Peyer's patch (tissue), 4 donors: ENCODE data around the gene MEIOB. TPM values are rescaled to one million over a fixed set of nuclear protein-coding genes. Genes with fewer than 3 reads are reported as not detected.
A peak's percentile ranks its signal among the peaks of the same experiment; 100 is the strongest.

ENCODE experiments used
- DNase-seq, 3 donors: peaks; one replicate each; pipeline ENCODE4 v3.0.0-alpha.2; 2017 to 2019
- H3K27ac ChIP-seq, 4 donors: fragments of 200-600 bp; sonication (generic); one replicate each; pipeline ENCODE4 v1.5.1; 2016 to 2019
- H3K27me3 ChIP-seq, 2 donors: fragments of 200-600 bp; sonication (generic); one replicate each; pipeline ENCODE4 v1.5.1; 2019
- H3K36me3 ChIP-seq, 3 donors: fragments of 200-600 bp; sonication (generic); one replicate each; pipeline ENCODE4 v1.5.1; 2016 to 2019
- H3K4me1 ChIP-seq, 4 donors: fragments of 200-600 bp; sonication (generic); one replicate each; pipeline ENCODE4 v1.5.1; 2016 to 2019
- H3K4me3 ChIP-seq, 4 donors: fragments of 200-600 bp; sonication (generic); 1 replicate in 3 of 4; 2 replicates in 1 of 4; pipeline ENCODE4 v1.5.1; 2016 to 2019; ENCODE audit warnings: mild to moderate bottlenecking in 1 of 4
- H3K9me3 ChIP-seq, 4 donors: fragments of 200-600 bp; sonication (generic); one replicate each; pipeline ENCODE4 v1.5.1; 2016 to 2019; ENCODE audit warnings: mild to moderate bottlenecking in 1 of 4
- POLR2A ChIP-seq, 2 donors: fragments of 450-650 bp; IDR thresholded peaks; one replicate each; pipeline ENCODE4 v1.5.1; 2017; ENCODE audit warnings: antibody characterized with exemption in 2 of 2, mild to moderate bottlenecking in 2 of 2, moderate library complexity in 2 of 2
- total RNA-seq, 4 donors: library from RNA; depleted of rRNA; stranded (reverse); fragments of >200 nt; gene quantifications; one replicate each; pipeline ENCODE4 v1.1.0, GENCODE V29; 2016
- TF ChIP-seq, protein P1 (sequence below), 6 experiments: fragments of 450-650 bp in 4 of 6; fragments of 200-600 bp in 2 of 6; sonication (generic) in 1 of 6; IDR thresholded peaks; one replicate each; pipeline ENCODE4 v1.5.1; 2017 to 2019; ENCODE audit warnings: antibody characterized with exemption in 6 of 6, mild to moderate bottlenecking in 3 of 6, moderate library complexity in 1 of 6

The MEIOB gene
- total RNA-seq, 4 donors from 2014 or later, result not detected

DNA sequence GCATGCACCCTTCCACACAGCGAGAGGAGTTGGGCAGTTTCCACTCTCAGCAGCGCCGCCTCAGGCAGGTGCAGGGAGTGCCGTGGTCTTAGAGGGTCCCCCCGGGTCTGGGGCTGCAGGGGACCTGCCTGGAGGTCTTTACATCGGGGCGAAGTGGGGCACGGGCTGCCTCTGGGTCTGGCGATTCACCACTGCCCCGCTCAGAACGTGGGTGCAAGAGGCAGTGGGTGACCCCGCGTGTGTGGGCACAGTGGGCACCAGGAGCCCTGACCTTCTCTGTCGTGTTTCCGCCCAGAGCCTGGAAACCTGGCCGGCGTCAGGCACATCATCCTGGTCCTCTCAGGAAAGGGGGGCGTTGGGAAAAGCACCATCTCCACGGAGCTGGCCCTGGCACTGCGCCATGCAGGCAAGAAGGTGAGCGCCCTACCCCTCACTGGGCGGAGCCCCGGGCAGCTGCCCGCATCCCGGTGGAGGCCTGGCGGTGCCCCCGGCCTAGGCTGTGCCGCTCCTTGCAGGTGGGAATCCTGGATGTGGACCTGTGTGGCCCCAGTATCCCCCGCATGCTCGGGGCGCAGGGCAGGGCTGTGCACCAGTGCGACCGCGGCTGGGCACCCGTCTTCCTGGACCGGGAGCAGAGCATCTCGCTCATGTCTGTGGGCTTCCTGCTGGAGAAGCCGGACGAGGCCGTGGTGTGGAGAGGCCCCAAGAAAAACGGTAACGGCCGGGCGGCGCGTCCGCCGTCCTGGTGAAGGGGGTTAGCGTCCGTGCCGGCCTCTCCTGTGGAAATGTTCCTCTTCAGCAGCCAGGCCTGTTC is 85.5 kb downstream of the MEIOB start:
- no peak overlapping the region for H3K27ac ChIP-seq
- DNase-seq, result peak in 1 of 3 donors; percentile 46
- no peak overlapping the region for H3K4me3 ChIP-seq
- peaks cover under 1 to 20% (median 4%) of the 10 kb centered on the region in 4 donors for H3K4me1 ChIP-seq
- H3K9me3 ChIP-seq, result no peaks in the 10 kb centered on the region
- peaks cover 0 to 36% (median 0%) of the 10 kb centered on the region in 3 donors for H3K36me3 ChIP-seq
- no peaks in the 10 kb centered on the region for H3K27me3 ChIP-seq
- TF ChIP-seq, protein P1, sequence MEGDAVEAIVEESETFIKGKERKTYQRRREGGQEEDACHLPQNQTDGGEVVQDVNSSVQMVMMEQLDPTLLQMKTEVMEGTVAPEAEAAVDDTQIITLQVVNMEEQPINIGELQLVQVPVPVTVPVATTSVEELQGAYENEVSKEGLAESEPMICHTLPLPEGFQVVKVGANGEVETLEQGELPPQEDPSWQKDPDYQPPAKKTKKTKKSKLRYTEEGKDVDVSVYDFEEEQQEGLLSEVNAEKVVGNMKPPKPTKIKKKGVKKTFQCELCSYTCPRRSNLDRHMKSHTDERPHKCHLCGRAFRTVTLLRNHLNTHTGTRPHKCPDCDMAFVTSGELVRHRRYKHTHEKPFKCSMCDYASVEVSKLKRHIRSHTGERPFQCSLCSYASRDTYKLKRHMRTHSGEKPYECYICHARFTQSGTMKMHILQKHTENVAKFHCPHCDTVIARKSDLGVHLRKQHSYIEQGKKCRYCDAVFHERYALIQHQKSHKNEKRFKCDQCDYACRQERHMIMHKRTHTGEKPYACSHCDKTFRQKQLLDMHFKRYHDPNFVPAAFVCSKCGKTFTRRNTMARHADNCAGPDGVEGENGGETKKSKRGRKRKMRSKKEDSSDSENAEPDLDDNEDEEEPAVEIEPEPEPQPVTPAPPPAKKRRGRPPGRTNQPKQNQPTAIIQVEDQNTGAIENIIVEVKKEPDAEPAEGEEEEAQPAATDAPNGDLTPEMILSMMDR (IDR thresholded peaks at IDR 0.05), result no peak
- no peak for TF ChIP-seq POLR2A (IDR thresholded peaks at IDR 0.05)

DNA sequence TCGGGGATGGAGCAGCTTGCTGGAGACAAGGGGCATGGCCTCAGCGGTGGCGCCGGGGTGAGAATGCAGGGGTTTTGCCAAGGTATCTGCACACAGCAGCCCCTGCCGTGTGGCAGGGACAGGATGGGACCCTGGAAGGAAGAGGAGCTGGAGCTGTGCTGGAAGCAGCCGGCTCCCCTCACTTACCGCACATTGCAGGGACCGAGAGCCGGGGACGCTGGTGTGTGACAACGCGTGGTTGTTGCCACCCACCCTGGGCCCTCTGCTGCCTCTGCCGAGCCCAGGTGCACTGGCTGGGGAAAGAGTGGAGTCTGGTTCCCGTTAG is 86.2 kb downstream of the MEIOB start:
- TF ChIP-seq, protein P1 (IDR thresholded peaks at IDR 0.05), result no peak
- no peak for TF ChIP-seq POLR2A (IDR thresholded peaks at IDR 0.05)
- H3K27ac ChIP-seq, result no peak overlapping the region
- no peaks in the 10 kb centered on the region for H3K9me3 ChIP-seq
- H3K4me1 ChIP-seq, result peaks cover 3 to 26% (median 8%) of the 10 kb centered on the region in 4 donors
- no peaks in the 10 kb centered on the region for H3K27me3 ChIP-seq
- DNase-seq, result no peak
- H3K4me3 ChIP-seq, result no peak overlapping the region
- peaks cover 0 to 36% (median 0%) of the 10 kb centered on the region in 3 donors for H3K36me3 ChIP-seq

DNA sequence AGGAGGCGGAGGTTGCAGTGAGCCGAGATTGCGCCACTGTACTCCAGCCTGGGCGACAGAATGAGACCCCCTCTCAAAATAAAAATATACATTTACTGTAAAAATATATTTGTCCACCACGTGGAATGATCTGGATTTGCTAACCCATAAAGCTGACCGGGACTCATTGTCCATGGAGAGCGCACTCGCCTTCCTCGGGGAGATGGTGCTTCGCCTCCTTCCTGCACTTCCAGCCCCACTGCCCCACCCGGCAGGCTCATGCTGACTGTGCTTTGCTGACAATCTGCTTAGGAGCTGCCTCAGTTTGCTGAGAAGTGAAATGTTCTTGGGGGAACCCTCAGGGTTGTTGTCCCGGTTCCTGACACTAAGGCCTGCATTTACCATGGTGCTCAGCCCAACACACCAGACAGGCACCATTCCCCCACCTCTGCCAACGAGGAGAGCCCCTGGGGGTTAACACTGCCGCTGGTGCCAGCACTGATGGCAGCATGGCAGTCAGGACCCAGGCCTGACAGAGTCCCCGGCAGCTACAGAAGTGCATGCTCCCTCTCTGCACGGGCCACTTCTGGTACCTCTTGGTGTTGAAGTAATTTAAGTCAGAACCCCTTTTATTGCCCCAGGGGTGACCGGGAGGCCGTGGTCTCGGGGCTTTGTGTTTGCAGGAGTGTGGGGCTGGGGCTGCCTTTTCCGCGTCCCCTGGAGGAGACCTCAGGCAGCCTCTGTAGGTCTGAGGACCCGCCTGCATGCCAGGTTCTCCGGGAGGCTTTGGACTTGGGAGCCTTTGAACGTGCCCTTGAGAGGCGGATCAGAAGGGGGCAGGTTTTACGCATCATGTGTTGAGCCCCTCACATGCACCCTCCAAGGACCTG is 86.8 kb downstream of the MEIOB start:
- Histone ChIP-seq H3K9me3 (no peaks in the 10 kb centered on the region), H3K4me1 (peaks cover 3 to 32% (median 8%) of the 10 kb centered on the region in 4 donors), H3K4me3 (no peak overlapping the region), H3K27me3 (no peaks in the 10 kb centered on the region), H3K27ac (no peak overlapping the region), H3K36me3 (peaks cover 0 to 36% (median 0%) of the 10 kb centered on the region in 3 donors)
- TF ChIP-seq, protein P1 (IDR thresholded peaks at IDR 0.05), result no peak
- TF ChIP-seq POLR2A (IDR thresholded peaks at IDR 0.05), result no peak
- no peak for DNase-seq

Other genes with a start within 250 kb of the MEIOB start
- gene JPT2, start 193.9 kb downstream of the MEIOB start, total RNA-seq, result 10 to 100 TPM; 22.7 to 32.3 (median 25.0) TPM
- gene MAPK8IP3, start 166.0 kb downstream of the MEIOB start, total RNA-seq, result 100 to 1,000 TPM in 3 of 4 donors, 10 to 100 TPM in 1; 78.1 to 456 (median 193) TPM
- gene NME3, start 100.6 kb downstream of the MEIOB start, total RNA-seq, result 100 to 1,000 TPM in 3 of 4 donors, 10 to 100 TPM in 1; 69.3 to 150 (median 126) TPM
- 10 to 100 TPM; 54.6 to 99.9 (median 67.0) TPM for gene EME2, start 99.4 kb downstream of the MEIOB start, total RNA-seq
- 100 to 1,000 TPM in 1 of 4 donors, 10 to 100 TPM in 3; 67.6 to 114 (median 82.3) TPM for gene MRPS34, start 99.0 kb downstream of the MEIOB start, total RNA-seq
- gene SPSB3, start 89.6 kb downstream of the MEIOB start, total RNA-seq, result 100 to 1,000 TPM in 2 of 4 donors, 10 to 100 TPM in 2; 76.4 to 148 (median 102) TPM
- gene NUBP2, start 89.2 kb downstream of the MEIOB start, total RNA-seq, result 10 to 100 TPM; 47.1 to 99.9 (median 59.3) TPM
- under 1 TPM in 1 of 4 donors, not detected in 3; 0.35 TPM for gene IGFALS, start 78.5 kb downstream of the MEIOB start, total RNA-seq
- gene HAGH, start 45.3 kb downstream of the MEIOB start, total RNA-seq, result 100 to 1,000 TPM; 105 to 187 (median 155) TPM
- 100 to 1,000 TPM; 107 to 188 (median 152) TPM for gene FAHD1, start 45.0 kb downstream of the MEIOB start, total RNA-seq
- not detected for gene HS3ST6, start 46.3 kb upstream of the MEIOB start, total RNA-seq
- gene MSRB1, start 71.0 kb upstream of the MEIOB start, total RNA-seq, result 10 to 100 TPM; 17.3 to 46.6 (median 38.3) TPM
- not detected for gene RPL3L, start 82.5 kb upstream of the MEIOB start, total RNA-seq
- gene NDUFB10, start 87.4 kb upstream of the MEIOB start, total RNA-seq, result 100 to 1,000 TPM in 3 of 4 donors, 10 to 100 TPM in 1; 55.3 to 373 (median 236) TPM
- 1,000 to 10,000 TPM in 3 of 4 donors, 100 to 1,000 TPM in 1; 736 to 1,881 (median 1,543) TPM for gene RPS2, start 92.7 kb upstream of the MEIOB start, total RNA-seq
- not detected for gene RNF151, start 94.7 kb upstream of the MEIOB start, total RNA-seq
- gene TBL3, start 99.9 kb upstream of the MEIOB start, total RNA-seq, result 10 to 100 TPM; 19.8 to 50.8 (median 39.1) TPM
- 10 to 100 TPM in 3 of 4 donors, 1 to 10 TPM in 1; 8.6 to 23.1 (median 11.3) TPM for gene NOXO1, start 109.3 kb upstream of the MEIOB start, total RNA-seq
- 100 to 1,000 TPM in 1 of 4 donors, 10 to 100 TPM in 3; 31.4 to 102 (median 83.1) TPM for gene GFER, start 112.0 kb upstream of the MEIOB start, total RNA-seq
- gene SYNGR3, start 117.8 kb upstream of the MEIOB start, total RNA-seq, result 1 to 10 TPM in 3 of 4 donors, not detected in 1; 1.3 to 3.9 (median 3.3) TPM
- gene ZNF598, start 137.7 kb upstream of the MEIOB start, total RNA-seq, result 10 to 100 TPM; 48.5 to 84.0 (median 51.4) TPM
- 1 to 10 TPM in 2 of 4 donors, not detected in 2; 2.8 to 9.1 TPM for gene NPW, start 147.6 kb upstream of the MEIOB start, total RNA-seq
- 100 to 1,000 TPM in 1 of 4 donors, 10 to 100 TPM in 3; 21.5 to 104 (median 30.2) TPM for gene NHERF2, start 154.7 kb upstream of the MEIOB start, total RNA-seq
- gene NTHL1, start 175.7 kb upstream of the MEIOB start, total RNA-seq, result 10 to 100 TPM; 14.9 to 28.8 (median 19.9) TPM
- 100 to 1,000 TPM in 3 of 4 donors, 10 to 100 TPM in 1; 98.4 to 220 (median 141) TPM for gene TSC2, start 175.8 kb upstream of the MEIOB start, total RNA-seq